ENCODE data around the gene ARMC2.
"Not testable (repeated sequence)": the region's sequence is repeated elsewhere in the genome, so short reads cannot be mapped to it uniquely, and the experiment has no call there.

Gene ARMC2

GRCh38 chr6:108873971-108874370 is 25.7 kb downstream of the ARMC2 start:
- DNase-seq = no peak

- peak; percentile 4 for DNase-seq
These were observed 26.4 kb downstream of the ARMC2 start for GRCh38 chr6:108874470-108875160.

GRCh38 chr6:108875161-108875555 is 26.9 kb downstream of the ARMC2 start:
- no peak for DNase-seq

GRCh38 chr6:108877046-108877751 is 29.0 kb downstream of the ARMC2 start:
- DNase-seq = peak; percentile 2

GRCh38 chr6:108878942-108879341 is 30.7 kb downstream of the ARMC2 start:
- DNase-seq = no peak

GRCh38 chr6:108883172-108883571 is 35.0 kb downstream of the ARMC2 start:
- no peak for DNase-seq

GRCh38 chr6:108884211-108885059 is 36.2 kb downstream of the ARMC2 start:
- no peak for DNase-seq

- DNase-seq = no peak
These were observed 39.8 kb downstream of the ARMC2 start for GRCh38 chr6:108888052-108888451.

GRCh38 chr6:108888745-108889144 is 40.5 kb downstream of the ARMC2 start:
- no peak for DNase-seq

- DNase-seq = not testable (repeated sequence)
These were observed 42.7 kb downstream of the ARMC2 start for GRCh38 chr6:108890898-108891297.

- no peak for DNase-seq
These were observed 47.3 kb downstream of the ARMC2 start for GRCh38 chr6:108895571-108895970.

GRCh38 chr6:108896111-108896661 is 48.0 kb downstream of the ARMC2 start:
- DNase-seq = peak; percentile 40

- no peak for DNase-seq
These were observed 49.1 kb downstream of the ARMC2 start for GRCh38 chr6:108897371-108897770.

GRCh38 chr6:108902382-108902792 is 54.2 kb downstream of the ARMC2 start:
- no peak for DNase-seq

- DNase-seq = no peak
These were observed 55.6 kb downstream of the ARMC2 start for GRCh38 chr6:108903796-108904195.

GRCh38 chr6:108904741-108905140 is 56.5 kb downstream of the ARMC2 start:
- no peak for DNase-seq

- DNase-seq = no peak
These were observed 66.2 kb downstream of the ARMC2 start for GRCh38 chr6:108914235-108915022.

- DNase-seq = no peak
These were observed 67.0 kb downstream of the ARMC2 start for GRCh38 chr6:108915258-108915657.

- DNase-seq = no peak
These were observed 67.9 kb downstream of the ARMC2 start for GRCh38 chr6:108916026-108916686.

GRCh38 chr6:108920751-108921150 is 72.5 kb downstream of the ARMC2 start:
- DNase-seq = no peak

GRCh38 chr6:108921547-108922361 is 73.5 kb downstream of the ARMC2 start:
- DNase-seq = no peak

Data from amniotic stem cell (primary cell).